H1 (cell line): Measurements from ENCODE around the gene MCAT. TPM values are rescaled to one million over a fixed set of nuclear protein-coding genes. Genes with fewer than 3 reads are reported as not detected.

ENCODE experiments used
- CTCF ChIA-PET: fragments of 300-600 bp; sonication (Branson Sonifier 250); formaldehyde crosslinking; loops from one replicate; lab custom pipeline; 2021; ENCODE audit not compliant: partially characterized antibody; lab: Charles Lee
- POLR2A ChIA-PET: fragments of 300-600 bp; sonication (Branson Sonifier 250); formaldehyde crosslinking; loops from one replicate; lab custom pipeline; 2021; ENCODE audit warnings: inconsistent platforms; ENCODE audit not compliant: partially characterized antibody; lab: Charles Lee
- DNase-seq, 2 experiments: peaks; one replicate each; pipeline versions ENCODE4 v3.0.0 to v3.0.0-alpha.2; 2010 to 2022; ENCODE audit warnings: low spot score in 2 of 2, low read depth in 1 of 2, mixed read lengths in 1 of 2
- FAIRE-seq: peaks from 2 replicates; lab custom pipeline; 2011; peaks lifted over from hg19 to GRCh38; lab: Jason Lieb, UNC
- H2AFZ ChIP-seq: 2 replicates; pipeline ENCODE4 v1.8.1; 2012; ENCODE audit warnings: low read length, inconsistent platforms
- H2AK5ac ChIP-seq: 2 replicates; pipeline ENCODE4 v1.6.1; 2013; ENCODE audit warnings: low read depth, low read length
- H2BK120ac ChIP-seq: replicated peaks from 2 replicates; pipeline ENCODE3; 2013; ENCODE audit warnings: low read depth, low read length, inconsistent platforms
- H2BK12ac ChIP-seq: 2 replicates; pipeline ENCODE4 v1.6.1; 2013; ENCODE audit warnings: low read depth, low read length
- H2BK15ac ChIP-seq: 2 replicates; pipeline ENCODE4 v1.6.1; 2013; ENCODE audit warnings: low read length
- H2BK20ac ChIP-seq: 2 replicates; pipeline ENCODE4 v1.6.1; 2013; ENCODE audit warnings: low read length
- H2BK5ac ChIP-seq: 2 replicates; pipeline ENCODE4 v1.6.1; 2013; ENCODE audit warnings: low read depth, low read length
- H3K14ac ChIP-seq: 2 replicates; pipeline ENCODE4 v1.6.1; 2013; ENCODE audit warnings: inconsistent platforms; ENCODE audit not compliant: insufficient read length
- H3K18ac ChIP-seq: 2 replicates; pipeline ENCODE4 v1.6.1; 2013; ENCODE audit warnings: low read length; ENCODE audit errors: extremely low read depth
- H3K23ac ChIP-seq: 2 replicates; pipeline ENCODE4 v1.6.1; 2013; ENCODE audit warnings: inconsistent platforms; ENCODE audit not compliant: insufficient read length
- H3K23me2 ChIP-seq: 2 replicates; pipeline ENCODE4 v1.6.1; 2013; ENCODE audit warnings: low read depth, low read length
- H3K27ac ChIP-seq: 2 replicates; pipeline ENCODE4 v1.6.1; 2011; ENCODE audit warnings: low read depth, low read length, inconsistent platforms
- H3K27me3 ChIP-seq, 4 experiments: replicated peaks in 1 of 4; 1 replicate in 1 of 4; 2 replicates in 3 of 4; pipeline versions ENCODE4 v1.6.1 to v1.8.1; 2011 to 2013; ENCODE audit warnings: low read length in 3 of 4, mild to moderate bottlenecking in 3 of 4, inconsistent platforms in 2 of 4, mixed read lengths in 2 of 4, moderate library complexity in 1 of 4; ENCODE audit not compliant: control insufficient read depth in 3 of 4, insufficient read depth in 3 of 4; ENCODE audit errors: extremely low read depth in 1 of 4
- H3K36me3 ChIP-seq, 4 experiments: 2 replicates each; pipeline versions ENCODE4 v1.6.1 to v1.8.1; 2011 to 2013; ENCODE audit warnings: mild to moderate bottlenecking in 4 of 4, low read length in 3 of 4, moderate library complexity in 2 of 4, control low read depth in 1 of 4, inconsistent platforms in 1 of 4; ENCODE audit not compliant: insufficient read depth in 4 of 4, control insufficient read depth in 2 of 4
- H3K4ac ChIP-seq: replicated peaks from 2 replicates; pipeline ENCODE3; 2013; ENCODE audit warnings: low read length, low read depth, mixed read lengths, inconsistent platforms; ENCODE audit not compliant: insufficient read length
- H3K4me1 ChIP-seq, 4 experiments: replicated peaks in 1 of 4; 1 replicate in 1 of 4; 2 replicates in 3 of 4; pipeline versions ENCODE4 v1.6.1 to v1.8.1; 2011 to 2013; ENCODE audit warnings: low read length in 3 of 4, inconsistent platforms in 2 of 4, mixed read lengths in 1 of 4; ENCODE audit not compliant: insufficient read depth in 4 of 4, control insufficient read depth in 3 of 4
- H3K4me2 ChIP-seq, 2 experiments: 2 replicates each; pipeline versions ENCODE4 v1.6.1 to v1.8.1; 2011 to 2013; ENCODE audit warnings: low read depth in 2 of 2, low read length in 2 of 2, control low read depth in 1 of 2, inconsistent platforms in 1 of 2, mild to moderate bottlenecking in 1 of 2; ENCODE audit not compliant: insufficient read depth in 1 of 2
- H3K4me3 ChIP-seq, 4 experiments: fragments of 200-600, 300-600 bp in 1 of 4; sonication (generic), shearing (Covaris generic), sonication (Bioruptor Twin) in 1 of 4; 2 replicates each; pipeline versions ENCODE4 v1.5.1 to v1.8.1; 2011 to 2016; ENCODE audit warnings: low read length in 4 of 4, low read depth in 3 of 4, control low read depth in 2 of 4, inconsistent platforms in 2 of 4, mild to moderate bottlenecking in 2 of 4, mixed read lengths in 1 of 4, moderate library complexity in 1 of 4; ENCODE audit not compliant: insufficient read depth in 2 of 4; ENCODE audit errors: extremely low read depth in 1 of 4
- H3K56ac ChIP-seq: replicated peaks from 2 replicates; pipeline ENCODE3; 2013; ENCODE audit warnings: low read depth, mild to moderate bottlenecking, mixed read lengths, low read length, inconsistent platforms; ENCODE audit not compliant: insufficient read length
- H3K79me1 ChIP-seq: 2 replicates; pipeline ENCODE4 v1.6.1; 2013; ENCODE audit warnings: low read depth, low read length, control low read depth
- H3K79me2 ChIP-seq, 2 experiments: 2 replicates each; pipeline versions ENCODE4 v1.6.1 to v1.8.1; 2012 to 2013; ENCODE audit warnings: low read length in 2 of 2, mild to moderate bottlenecking in 2 of 2, inconsistent platforms in 1 of 2; ENCODE audit not compliant: insufficient read depth in 2 of 2, control insufficient read depth in 1 of 2
- H3K9ac ChIP-seq, 4 experiments: replicated peaks in 1 of 4; 1 replicate in 1 of 4; 2 replicates in 3 of 4; pipeline versions ENCODE4 v1.6.1 to v1.8.1; 2011 to 2013; ENCODE audit warnings: low read depth in 3 of 4, low read length in 3 of 4, control low read depth in 2 of 4, mild to moderate bottlenecking in 2 of 4, moderate library complexity in 2 of 4, inconsistent platforms in 1 of 4; ENCODE audit errors: extremely low read depth in 1 of 4
- H3K9me3 ChIP-seq, 2 experiments: 2 replicates each; pipeline versions ENCODE4 v1.6.1 to v1.8.1; 2012 to 2013; ENCODE audit warnings: mild to moderate bottlenecking in 2 of 2, moderate library complexity in 2 of 2, control low read depth in 1 of 2, inconsistent platforms in 1 of 2, low read depth in 1 of 2, low read length in 1 of 2, mixed read lengths in 1 of 2; ENCODE audit not compliant: insufficient read depth in 2 of 2
- H4K20me1 ChIP-seq, 2 experiments: replicated peaks in 1 of 2; 2 replicates each; pipeline versions ENCODE3 to v1.8.1; 2011 to 2013; ENCODE audit warnings: inconsistent platforms in 2 of 2, low read length in 2 of 2, mild to moderate bottlenecking in 1 of 2; ENCODE audit not compliant: insufficient read depth in 2 of 2, control insufficient read depth in 1 of 2
- H4K5ac ChIP-seq: 2 replicates; pipeline ENCODE4 v1.6.1; 2013; ENCODE audit warnings: low read length, low read depth, mixed read lengths, inconsistent platforms; ENCODE audit not compliant: insufficient read length
- H4K8ac ChIP-seq: 2 replicates; pipeline ENCODE4 v1.8.0; 2013; ENCODE audit warnings: mild to moderate bottlenecking, moderate library complexity, low read length, inconsistent platforms; ENCODE audit not compliant: insufficient read depth; ENCODE audit errors: extremely low read depth
- H4K91ac ChIP-seq: replicated peaks from 2 replicates; pipeline ENCODE3; 2013; ENCODE audit warnings: low read length, mixed read lengths, inconsistent platforms; ENCODE audit not compliant: insufficient read length
- GABPA ChIP-seq: IDR thresholded peaks from 2 replicates; pipeline ENCODE4 v1.6.1; 2011; ENCODE audit warnings: mild to moderate bottlenecking, low read length, moderate library complexity, borderline replicate concordance; ENCODE audit not compliant: insufficient read depth
- WGBS, 2 experiments: shearing (Covaris generic) in 1 of 2; methylation state at CpG; one replicate each; pipeline versions ENCODE4 v1.1.6 to v1.1.7; 2013 to 2015; ENCODE audit warnings: low lambda C conversion rate in 2 of 2, mixed read lengths in 2 of 2, inconsistent platforms in 1 of 2, low coverage in 1 of 2, missing lambda C conversion rate in 1 of 2; ENCODE audit not compliant: insufficient replicate concordance in 2 of 2, insufficient coverage in 1 of 2, insufficient read length in 1 of 2; ENCODE audit errors: extremely low coverage in 1 of 2, missing lambda C conversion rate in 1 of 2; 5-methylcytosine and 5-hydroxymethylcytosine counted together
- polyA plus RNA-seq, 7 experiments: library from polyadenylated mRNA; depleted of rRNA in 3 of 7; stranded (reverse) in 5 of 7; unstranded in 2 of 7; fragments of >200 nt in 5 of 7; fragments of 200-250 nt in 2 of 7; gene quantifications; 1 replicate in 5 of 7; 2 replicates in 1 of 7; 4 replicates in 1 of 7; pipeline versions ENCODE4 v1.2.1 to v1.2.3, GENCODE V29; 2011 to 2013; ENCODE audit warnings: missing spikeins in 2 of 7, mixed read lengths in 2 of 7
- total RNA-seq: library from RNA; stranded (reverse); fragmentation: NEBNext Ultra II Directional; extraction: Animal tissue kit (Norgen Biotek cat#: 25700); gene quantifications from 2 replicates; pipeline ENCODE4 v1.2.1, GENCODE V29; 2021

Gene MCAT
- total and polyA plus RNA-seq, 2 of the 8 experiments (the other 6 are each of a cell fraction or from before 2014, with no cell fraction given): 15.8 to 17.4 TPM

DNA sequence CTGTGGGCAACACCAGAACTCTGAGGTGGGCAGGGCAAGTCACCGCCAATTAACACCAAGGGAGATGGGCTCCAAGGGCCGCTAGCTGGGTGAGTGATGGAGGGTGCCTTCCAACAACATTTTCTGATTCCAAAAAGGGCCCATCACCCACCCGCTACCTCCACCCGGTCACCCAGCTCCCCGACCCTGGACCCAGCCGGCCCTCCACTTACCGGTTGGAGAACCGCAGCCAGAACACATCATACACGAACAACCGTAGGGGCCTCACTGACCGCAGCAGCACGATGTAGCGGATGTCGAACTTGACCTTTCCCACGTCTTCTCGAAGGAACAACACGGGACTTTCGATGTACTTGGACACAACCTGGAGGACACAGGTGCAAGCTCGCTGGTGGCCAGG, 29.0 kb upstream of the MCAT start:
- no peak overlapping the region for H3K9ac ChIP-seq
- TF ChIP-seq GABPA: no peak
- POLR2A ChIA-PET: interaction anchor here (0.6 to 1.9 kb wide), 5 partner anchors 8 to 55 kb away, joined by 3 to 5 read pairs (median 4); no protein-coding TSS in a partner anchor
- no peaks in the 10 kb centered on the region for H3K4me1 ChIP-seq
- no peak overlapping the region for H2BK15ac ChIP-seq
- no peak overlapping the region for H3K4me3 ChIP-seq
- H3K4me2 ChIP-seq: no peak overlapping the region
- no peak overlapping the region for H3K14ac ChIP-seq
- no peak overlapping the region for H3K18ac ChIP-seq
- no peaks in the 10 kb centered on the region for H3K23me2 ChIP-seq
- H2AK5ac ChIP-seq: no peak overlapping the region
- no peaks in the 10 kb centered on the region for H3K9me3 ChIP-seq
- H2BK12ac ChIP-seq: no peak overlapping the region
- no peak for FAIRE-seq
- H2AFZ ChIP-seq: no peak overlapping the region
- H2BK20ac ChIP-seq: no peak overlapping the region
- no peaks in the 10 kb centered on the region for H3K79me1 ChIP-seq
- CTCF ChIA-PET: interaction anchor here (0.7 to 1.1 kb wide), 2 partner anchors 13 to 174 kb away, joined by 3 read pairs; no protein-coding TSS in a partner anchor
- no peak overlapping the region for H4K91ac ChIP-seq
- H3K27ac ChIP-seq: no peak overlapping the region
- no peak overlapping the region for H4K8ac ChIP-seq
- H4K20me1 ChIP-seq: peaks cover 7 to 14% of the 10 kb centered on the region in 2 experiments
- H3K23ac ChIP-seq: no peak overlapping the region
- no peak overlapping the region for H2BK5ac ChIP-seq
- H3K79me2 ChIP-seq: no peaks in the 10 kb centered on the region
- DNase-seq: no peak
- no peak overlapping the region for H2BK120ac ChIP-seq
- no peak overlapping the region for H3K4ac ChIP-seq
- no peaks in the 10 kb centered on the region for H3K27me3 ChIP-seq
- H4K5ac ChIP-seq: no peak overlapping the region
- no peak overlapping the region for H3K56ac ChIP-seq
- WGBS, 2 experiments: 94% methylated on average over 19 of the region's 19 CpGs; no CpG with 5 or more reads in 1 of the 2 experiments
- peaks cover 31 to 69% (median 64%) of the 10 kb centered on the region in 4 experiments for H3K36me3 ChIP-seq
